MM.1S (cell line): Measurements from ENCODE around the gene DRICH1.

Experiments used
- DNase-seq: peaks from one replicate; pipeline ENCODE4 v3.0.0-alpha.2; 2015
- H2AFZ ChIP-seq: fragments of 300-600 bp; sonication (generic); 2 replicates; pipeline ENCODE4 v1.6.0; 2016; ENCODE audit warnings: antibody characterized with exemption, low read length
- H3F3A ChIP-seq: fragments of 300-600 bp; sonication (generic); 2 replicates; pipeline ENCODE4 v1.6.1; 2016; ENCODE audit warnings: mild to moderate bottlenecking, antibody characterized with exemption, low read length, moderate library complexity, mixed read lengths; ENCODE audit not compliant: insufficient read depth
- H3K27ac ChIP-seq: fragments of 300-600 bp; sonication (generic); 2 replicates; pipeline ENCODE4 v1.5.1; 2016; ENCODE audit warnings: mild to moderate bottlenecking, low read length
- H3K27me3 ChIP-seq: fragments of 300-600 bp; sonication (generic); replicated peaks from 2 replicates; pipeline ENCODE4 v1.6.0; 2016; ENCODE audit warnings: low read length; ENCODE audit not compliant: insufficient read depth
- H3K36me3 ChIP-seq: fragments of 300-600 bp; sonication (generic); replicated peaks from 2 replicates; pipeline ENCODE4 v1.6.1; 2016; ENCODE audit warnings: mild to moderate bottlenecking, low read length, mixed read lengths; ENCODE audit not compliant: insufficient read depth
- H3K4me1 ChIP-seq: fragments of 300-600 bp; sonication (generic); 2 replicates; pipeline ENCODE4 v1.6.1; 2016; ENCODE audit warnings: low read length, mixed read lengths
- H3K4me2 ChIP-seq: fragments of 300-600 bp; sonication (generic); 2 replicates; pipeline ENCODE4 v1.6.0; 2016; ENCODE audit warnings: low read depth, low read length
- H3K4me3 ChIP-seq: fragments of 300-600 bp; sonication (generic); 2 replicates; pipeline ENCODE4 v1.5.1; 2016; ENCODE audit warnings: low read length, mixed read lengths
- H3K79me2 ChIP-seq: fragments of 300-600 bp; sonication (generic); 2 replicates; pipeline ENCODE4 v1.6.1; 2016; ENCODE audit warnings: mixed run types, low read length, mixed read lengths
- H3K9ac ChIP-seq: fragments of 300-600 bp; sonication (generic); 2 replicates; pipeline ENCODE4 v1.6.1; 2016; ENCODE audit warnings: low read length, mixed read lengths
- H3K9me2 ChIP-seq: fragments of 300-600 bp; sonication (generic); replicated peaks from 2 replicates; pipeline ENCODE4 v1.6.1; 2016; ENCODE audit warnings: mild to moderate bottlenecking, low read length, mixed read lengths; ENCODE audit not compliant: insufficient read depth
- H3K9me3 ChIP-seq: fragments of 300-600 bp; sonication (generic); replicated peaks from 2 replicates; pipeline ENCODE4 v1.6.1; 2016; ENCODE audit warnings: mild to moderate bottlenecking, low read length, mixed read lengths; ENCODE audit not compliant: insufficient read depth
- H4K20me1 ChIP-seq: fragments of 300-600 bp; sonication (generic); 2 replicates; pipeline ENCODE4 v1.6.1; 2016; ENCODE audit warnings: mild to moderate bottlenecking, low read length, moderate library complexity, mixed read lengths; ENCODE audit not compliant: insufficient read depth
- CTCF ChIP-seq: fragments of 300-600 bp; sonication (generic); IDR thresholded peaks from 2 replicates; pipeline ENCODE4 v1.5.1; 2016; ENCODE audit warnings: antibody characterized with exemption, low read length, mixed read lengths
- EZH2 ChIP-seq: fragments of 300-600 bp; sonication (generic); optimal IDR thresholded peaks from 2 replicates; pipeline ENCODE3; 2017; ENCODE audit warnings: low read depth, mild to moderate bottlenecking, antibody characterized with exemption, low read length, mixed read lengths
- EZH2phosphoT487 ChIP-seq: fragments of 300-600 bp; sonication (generic); IDR thresholded peaks from 2 replicates; pipeline ENCODE4 v1.6.1; 2018; ENCODE audit warnings: antibody characterized with exemption, low read length

The DRICH1 gene

GRCh38 chr22:23571486-23571885 lies 60.6 kb downstream of the DRICH1 start:
- no peak for DNase-seq
- H3K9me2 ChIP-seq: no peaks in the 10 kb centered on the region
- no peaks in the 10 kb centered on the region for H3K9me3 ChIP-seq
- no peak overlapping the region for H3K27ac ChIP-seq
- H3K27me3 ChIP-seq: peaks cover 32% of the 10 kb centered on the region
- H3K9ac ChIP-seq: no peak overlapping the region
- H2AFZ ChIP-seq: no peak overlapping the region
- no peak overlapping the region for H3K4me2 ChIP-seq
- no peak for TF ChIP-seq EZH2phosphoT487
- no peak for TF ChIP-seq EZH2
- TF ChIP-seq CTCF: no peak
- H3K79me2 ChIP-seq: no peaks in the 10 kb centered on the region
- H4K20me1 ChIP-seq: no peaks in the 10 kb centered on the region
- H3F3A ChIP-seq: no peaks in the 10 kb centered on the region
- H3K4me3 ChIP-seq: no peak overlapping the region
- no peaks in the 10 kb centered on the region for H3K36me3 ChIP-seq
- no peaks in the 10 kb centered on the region for H3K4me1 ChIP-seq

GRCh38 chr22:23570681-23571080 lies 61.4 kb downstream of the DRICH1 start:
- H3K9ac ChIP-seq: no peak overlapping the region
- no peak overlapping the region for H3K27ac ChIP-seq

GRCh38 chr22:23569716-23570115 lies 62.4 kb downstream of the DRICH1 start:
- Histone ChIP-seq H3K4me1 (no peaks in the 10 kb centered on the region), H3K27me3 (peaks cover 41% of the 10 kb centered on the region), H3K9me2 (no peaks in the 10 kb centered on the region), H4K20me1 (no peaks in the 10 kb centered on the region), H3K79me2 (no peaks in the 10 kb centered on the region), H3K27ac (no peak overlapping the region), H3K9me3 (no peaks in the 10 kb centered on the region), H3K9ac (no peak overlapping the region), H3K4me3 (no peak overlapping the region), H3F3A (no peaks in the 10 kb centered on the region), H2AFZ (no peak overlapping the region), H3K4me2 (no peak overlapping the region), H3K36me3 (no peaks in the 10 kb centered on the region)
- TF ChIP-seq EZH2: no peak
- no peak for TF ChIP-seq EZH2phosphoT487
- no peak for TF ChIP-seq CTCF
- no peak for DNase-seq

More at GRCh38 chr22:23570681-23571080, 61.4 kb downstream of the DRICH1 start:
- TF ChIP-seq CTCF (no peak), EZH2 (no peak), EZH2phosphoT487 (no peak)
- no peaks in the 10 kb centered on the region for H3K79me2 ChIP-seq
- no peaks in the 10 kb centered on the region for H3K36me3 ChIP-seq
- H3K4me1 ChIP-seq: no peaks in the 10 kb centered on the region
- no peaks in the 10 kb centered on the region for H3F3A ChIP-seq
- H4K20me1 ChIP-seq: no peaks in the 10 kb centered on the region
- H3K27me3 ChIP-seq: peaks cover 37% of the 10 kb centered on the region
- no peak overlapping the region for H3K4me2 ChIP-seq
- no peak overlapping the region for H2AFZ ChIP-seq
- no peaks in the 10 kb centered on the region for H3K9me3 ChIP-seq
- no peak overlapping the region for H3K4me3 ChIP-seq
- DNase-seq: no peak
- no peaks in the 10 kb centered on the region for H3K9me2 ChIP-seq
